Psoas muscle (tissue), 8 donors: ENCODE results near the gene ADCY5. TPM values are rescaled to one million over a fixed set of nuclear protein-coding genes. Genes with fewer than 3 reads are reported as not detected.

ENCODE experiments used
- ATAC-seq, 4 donors: fragments of 200-7000 bp; cut with Tn5 transposase; one replicate each; pipeline ENCODE4 v1.9.1; 2020; ENCODE audit warnings: moderate library complexity in 3 of 4, mild to moderate bottlenecking in 2 of 4
- DNase-seq, 2 donors: peaks; one replicate each; pipeline ENCODE4 v3.0.0-alpha.2; 2020
- H3K27ac ChIP-seq: fragments of 200-600 bp; one replicate; pipeline ENCODE4 v1.8.0; 2022
- H3K27me3 ChIP-seq, 3 donors: fragments of 200-600 bp in 1 of 3; one replicate each; pipeline versions ENCODE4 v1.6.1 to v1.8.0; 2013 to 2022; ENCODE audit warnings: low read length in 2 of 3, mild to moderate bottlenecking in 2 of 3, moderate library complexity in 1 of 3; ENCODE audit not compliant: insufficient read depth in 3 of 3
- H3K36me3 ChIP-seq, 2 donors: fragments of 200-600 bp in 1 of 2; one replicate each; pipeline versions ENCODE4 v1.6.1 to v1.8.0; 2013 to 2022; ENCODE audit warnings: low read depth in 1 of 2, mild to moderate bottlenecking in 1 of 2, moderate library complexity in 1 of 2; ENCODE audit not compliant: insufficient read depth in 1 of 2
- H3K4me1 ChIP-seq: fragments of 200-600 bp; one replicate; pipeline ENCODE4 v1.8.0; 2022
- H3K4me3 ChIP-seq: fragments of 200-600 bp; one replicate; pipeline ENCODE4 v1.8.0; 2022; ENCODE audit warnings: mild to moderate bottlenecking
- H3K9me3 ChIP-seq: fragments of 200-600 bp; one replicate; pipeline ENCODE4 v1.8.0; 2022
- CTCF ChIP-seq: fragments of 200-600 bp; IDR thresholded peaks from one replicate; pipeline ENCODE4 v1.8.0; 2022; ENCODE audit warnings: antibody characterized with exemption
- WGBS, 3 donors: extraction: QIAGEN DNeasy Blood & Tissue Kit; methylation state at CpG; one replicate each; pipeline versions ENCODE4 v1.1.6 to v1.1.7; 2013; 5-methylcytosine and 5-hydroxymethylcytosine counted together
- intact Hi-C, 2 donors: fragments of 100-400 bp; cut with DNase I; formaldehyde crosslinking; loops; one replicate each; pipeline versions ENCODE4 v1.11.0 to v1.14.2; 2022
- polyA plus RNA-seq, 3 donors: library from polyadenylated mRNA; stranded (reverse); fragments of 200-250 nt; gene quantifications; one replicate each; pipeline ENCODE4 v1.2.3, GENCODE V29; 2013
- total RNA-seq, 4 donors: library from RNA; stranded (reverse); fragmentation: NEBNext Ultra II Directional in 2 of 4; extraction: Animal tissue kit (Norgen Biotek cat#: 25700) in 2 of 4; gene quantifications; one replicate each; pipeline versions ENCODE4 v1.2.1 to v1.2.4, GENCODE V29; 2021 to 2023
- donor health status: healthy with polysubstance abuse.
- donor health status: DM: no; HTN: no; CAD: no; lungs with moderate emphysema.
- donor health status: Bipolar disorder and iron deficiency.
- donor health status: healthy.
- donor health status: DM: yes; HTN: yes; CAD: no.
- donor health status: DM: no; HTN: no; CAD: no.
- donor health status: DM: no; HTN: no; CAD: no.
- donor health status: DM: yes; HTN: yes; CAD: no.

Gene ADCY5
- total and polyA plus RNA-seq, 7 donors = 1.0 to 4.4 (median 1.6) TPM

GRCh38 chr3:123281406-123281805, 167.5 kb downstream of the ADCY5 start:
- no peak for DNase-seq
- Histone ChIP-seq H3K36me3 (peaks cover 0 to 3% of the 10 kb centered on the region in 2 donors), H3K4me1 (no peaks in the 10 kb centered on the region), H3K27ac (no peak overlapping the region), H3K4me3 (no peak overlapping the region), H3K9me3 (no peaks in the 10 kb centered on the region), H3K27me3 (no peaks in the 10 kb centered on the region)
- no peak for TF ChIP-seq CTCF
- WGBS, 3 donors = 84 to 93% (median 90%) methylated on average over 3 of the region's 3 CpGs
- no peak for ATAC-seq
- intact Hi-C loops = no loop called here

DNA sequence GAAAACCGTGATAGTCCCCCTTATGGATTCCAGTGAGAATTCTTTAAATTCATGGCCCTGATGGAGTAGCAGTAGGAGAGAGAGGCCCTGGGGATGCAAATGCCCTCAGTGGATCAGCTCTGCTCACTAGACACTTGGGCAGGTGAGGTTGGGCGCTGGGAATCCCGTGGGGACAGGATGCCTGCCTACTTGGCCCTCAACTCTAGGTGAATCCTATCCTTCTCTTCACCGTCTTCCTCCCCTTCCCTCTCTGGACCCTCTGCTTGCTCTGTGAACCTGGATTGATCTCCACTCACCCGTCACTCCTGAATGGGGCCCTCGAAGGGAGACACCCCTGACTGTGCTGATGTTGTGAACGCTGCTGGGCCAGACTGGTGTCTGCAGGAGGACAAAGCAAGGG, 169.8 kb downstream of the ADCY5 start:
- Histone ChIP-seq H3K36me3 (peaks cover 0 to 3% of the 10 kb centered on the region in 2 donors), H3K27me3 (no peaks in the 10 kb centered on the region), H3K4me3 (no peak overlapping the region), H3K4me1 (no peaks in the 10 kb centered on the region), H3K27ac (no peak overlapping the region), H3K9me3 (no peaks in the 10 kb centered on the region)
- intact Hi-C loops = no loop called here
- no peak for TF ChIP-seq CTCF
- DNase-seq (no peak), ATAC-seq (no peak)
- WGBS, 3 donors = 76 to 81% (median 77%) methylated on average over 7 of the region's 7 CpGs

DNA sequence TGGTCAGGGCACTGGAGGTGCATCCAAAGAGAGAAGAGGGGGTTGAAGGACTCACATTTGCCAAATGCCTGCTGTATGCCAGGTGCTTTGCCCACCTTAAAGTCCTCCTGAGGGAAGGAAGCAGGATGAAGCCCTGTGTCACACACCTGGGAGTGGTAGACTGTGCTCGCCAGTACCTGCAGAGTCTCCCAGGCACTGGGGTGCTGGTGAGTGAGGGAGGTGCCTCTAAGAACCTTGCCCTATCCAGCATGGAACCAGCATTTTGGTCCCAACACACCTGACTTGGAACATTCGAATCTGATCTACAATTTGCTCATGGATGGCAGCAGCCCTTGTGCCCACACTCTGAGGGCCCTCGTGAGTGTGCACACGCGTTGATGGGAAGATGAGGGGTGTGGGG, 170.4 kb downstream of the ADCY5 start:
- ATAC-seq (no peak), DNase-seq (no peak)
- Histone ChIP-seq H3K9me3 (no peaks in the 10 kb centered on the region), H3K4me3 (no peak overlapping the region), H3K27me3 (no peaks in the 10 kb centered on the region), H3K36me3 (peaks cover 0 to 3% of the 10 kb centered on the region in 2 donors), H3K4me1 (peaks cover 2% of the 10 kb centered on the region), H3K27ac (no peak overlapping the region)
- TF ChIP-seq CTCF = no peak
- intact Hi-C loops = no loop called here
- WGBS, 3 donors = 82 to 90% (median 88%) methylated on average over 5 of the region's 5 CpGs

DNA sequence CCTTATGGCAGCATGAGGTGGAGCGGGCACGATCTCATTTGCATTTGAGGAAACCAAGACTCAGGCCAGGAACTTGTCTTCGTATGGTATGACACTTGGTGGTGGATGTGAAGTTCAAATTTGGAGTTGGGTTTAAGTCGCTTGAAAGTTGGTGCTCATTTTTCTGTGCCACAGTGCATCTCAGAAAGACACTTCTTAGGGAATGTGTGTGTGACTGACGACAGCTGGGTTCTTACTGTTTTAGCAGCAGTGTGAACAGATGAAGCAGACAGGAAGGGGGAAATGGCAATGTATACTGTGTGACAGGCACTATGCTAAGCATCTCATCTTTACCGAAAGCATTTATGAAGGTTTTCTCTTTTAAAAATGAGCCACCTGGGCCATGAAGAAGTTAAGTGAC, 171.8 kb downstream of the ADCY5 start:
- 84 to 86% (median 85%) methylated on average over 6 of the region's 6 CpGs for WGBS, 3 donors
- Histone ChIP-seq H3K4me3 (no peak overlapping the region), H3K9me3 (no peaks in the 10 kb centered on the region), H3K36me3 (no peaks in the 10 kb centered on the region), H3K27ac (no peak overlapping the region), H3K27me3 (no peaks in the 10 kb centered on the region), H3K4me1 (peaks cover 12% of the 10 kb centered on the region)
- DNase-seq = no peak
- intact Hi-C loops = no loop called here
- TF ChIP-seq CTCF = no peak
- no peak for ATAC-seq

DNA sequence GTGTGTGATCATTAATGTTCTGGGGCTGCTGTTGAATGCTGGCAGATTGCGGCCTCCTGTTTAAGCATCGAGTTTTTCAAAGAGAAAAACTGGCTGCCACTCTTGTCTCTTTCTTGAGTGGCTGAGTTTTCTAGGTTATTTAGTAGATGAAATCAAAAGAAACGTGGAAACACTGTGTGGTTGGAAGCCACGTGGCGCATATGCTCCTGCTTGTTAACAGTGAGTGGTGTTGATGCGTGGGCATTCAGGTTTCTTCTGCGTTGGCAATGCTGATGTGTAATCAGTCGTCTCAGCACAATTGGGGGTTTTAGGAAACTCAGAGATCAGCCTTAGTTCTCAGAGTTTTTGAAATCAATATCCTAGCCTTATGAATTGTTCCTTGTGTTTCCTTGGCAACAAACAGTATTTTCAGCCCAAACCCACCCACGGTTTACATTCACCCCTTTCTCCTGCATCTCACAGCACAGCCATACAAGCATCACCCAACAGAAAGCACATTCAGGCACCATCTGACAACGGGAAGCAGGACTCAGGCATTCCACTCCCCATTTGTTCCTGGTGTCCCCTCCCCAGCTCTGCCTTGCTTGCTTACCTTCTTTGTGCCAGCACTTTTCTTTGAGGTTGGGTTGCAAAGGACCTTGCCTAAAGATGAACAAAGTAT, 172.4 kb downstream of the ADCY5 start:
- 78 to 79% (median 79%) methylated on average over 10 of the region's 10 CpGs for WGBS, 3 donors

More for the DNA sequence above, 172.4 kb downstream of the ADCY5 start:
- Histone ChIP-seq H3K36me3 (no peaks in the 10 kb centered on the region), H3K9me3 (no peaks in the 10 kb centered on the region), H3K27ac (no peak overlapping the region), H3K4me1 (peaks cover 12% of the 10 kb centered on the region), H3K4me3 (no peak overlapping the region), H3K27me3 (no peaks in the 10 kb centered on the region)
- DNase-seq = no peak
- ATAC-seq = no peak
- no peak for TF ChIP-seq CTCF
- intact Hi-C loops = no loop called here
